Measurements from ENCODE around the gene FZR1.

- TF ChIP-seq POLR2A (IDR thresholded peaks at IDR 0.05; ENCODE audit: low read depth, low read length) (no peak), RFX5 (IDR thresholded peaks at IDR 0.05; ENCODE audit: low read depth, low read length) (no peak)
These were observed 21.3 kb downstream of the FZR1 start for GRCh38 chr19:3527238-3527910.

Measured in IMR-90 (cell line).